Activated gamma-delta T cell (primary cell): ENCODE results near the gene NNMT.
"Not testable (repeated sequence)": the region's sequence is repeated elsewhere in the genome, so short reads cannot be mapped to it uniquely, and the experiment has no call there.

Experiments used
- DNase-seq: peaks from one replicate; lab custom pipeline; 2025; lab: John Stamatoyannopoulos, UW

Gene NNMT

DNA sequence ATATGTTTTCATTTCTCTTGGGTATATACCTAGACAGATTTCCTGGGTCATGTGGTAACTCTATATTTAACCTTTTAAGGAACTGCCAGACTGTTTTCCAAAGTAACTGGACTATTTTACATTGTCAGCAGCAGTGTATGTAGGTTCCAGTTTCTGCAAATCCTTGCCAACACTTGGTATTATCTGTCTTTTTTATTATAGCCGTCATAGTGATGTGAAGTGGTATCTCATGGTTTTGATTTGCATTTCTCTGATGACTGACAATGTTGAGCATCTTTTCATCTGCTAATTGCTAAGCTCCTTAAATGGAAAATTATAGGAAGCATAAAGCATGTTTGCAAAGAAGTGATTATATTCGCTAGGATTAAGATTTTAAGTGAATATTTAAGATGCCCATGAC is 13.9 kb downstream of the NNMT start:
- no peak for DNase-seq

DNA sequence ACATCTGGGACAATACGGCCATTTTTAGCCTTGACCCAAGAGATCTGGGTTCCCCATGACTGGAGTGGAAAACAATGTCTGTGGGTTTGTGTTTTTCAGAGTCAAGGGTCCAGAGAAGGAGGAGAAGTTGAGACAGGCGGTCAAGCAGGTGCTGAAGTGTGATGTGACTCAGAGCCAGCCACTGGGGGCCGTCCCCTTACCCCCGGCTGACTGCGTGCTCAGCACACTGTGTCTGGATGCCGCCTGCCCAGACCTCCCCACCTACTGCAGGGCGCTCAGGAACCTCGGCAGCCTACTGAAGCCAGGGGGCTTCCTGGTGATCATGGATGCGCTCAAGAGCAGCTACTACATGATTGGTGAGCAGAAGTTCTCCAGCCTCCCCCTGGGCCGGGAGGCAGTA is 15.7 kb downstream of the NNMT start:
- no peak for DNase-seq

DNA sequence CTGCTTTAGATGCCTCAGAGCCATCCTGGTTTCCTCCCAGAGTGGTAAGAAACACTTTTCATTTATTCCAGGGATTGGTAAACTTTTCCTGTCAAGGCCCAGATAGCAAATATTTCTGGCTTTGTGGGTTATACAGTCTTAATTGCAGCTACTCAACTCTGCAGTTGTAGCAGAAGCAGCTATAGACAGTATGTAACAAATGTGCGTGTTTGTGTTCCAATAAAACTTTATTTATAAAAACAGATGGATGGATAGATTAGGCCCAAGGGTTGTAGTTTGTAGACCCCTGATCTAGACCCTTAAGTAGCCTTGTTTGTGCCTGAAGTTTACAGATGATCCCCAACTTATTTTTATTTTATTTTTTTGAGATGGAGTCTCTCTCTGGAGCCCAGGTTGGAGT is 17.9 kb downstream of the NNMT start:
- DNase-seq, result no peak

DNA sequence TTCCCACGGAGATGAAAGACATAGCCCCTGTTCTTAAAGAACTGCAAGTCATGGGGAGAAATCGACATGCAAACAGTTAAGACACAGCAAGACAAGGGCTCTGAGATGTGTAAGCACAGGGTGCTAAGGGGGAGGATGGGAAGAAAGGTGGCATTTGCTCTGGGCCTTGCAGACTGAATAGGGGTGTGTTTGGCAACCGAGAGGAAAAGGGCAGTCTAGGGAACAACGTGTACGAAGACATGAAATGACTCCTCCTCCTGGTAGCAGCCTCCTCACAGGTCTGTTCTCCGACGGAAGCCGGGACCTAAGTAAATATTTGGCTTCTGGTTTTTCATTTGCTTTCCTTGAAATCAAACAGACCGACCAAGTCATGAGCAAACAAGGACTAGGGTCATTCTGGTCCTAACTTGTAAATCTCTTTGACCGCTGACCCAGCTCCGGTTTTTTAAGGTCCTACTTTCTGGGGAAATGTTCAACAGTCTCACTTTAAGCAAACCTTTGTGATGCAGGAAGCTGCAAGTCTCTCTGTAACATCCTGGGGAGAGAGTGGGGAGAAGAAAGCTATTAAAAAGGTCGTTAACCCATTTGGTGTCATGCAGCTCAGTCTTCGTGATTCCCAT is 19.7 kb downstream of the NNMT start:
- no peak for DNase-seq

DNA sequence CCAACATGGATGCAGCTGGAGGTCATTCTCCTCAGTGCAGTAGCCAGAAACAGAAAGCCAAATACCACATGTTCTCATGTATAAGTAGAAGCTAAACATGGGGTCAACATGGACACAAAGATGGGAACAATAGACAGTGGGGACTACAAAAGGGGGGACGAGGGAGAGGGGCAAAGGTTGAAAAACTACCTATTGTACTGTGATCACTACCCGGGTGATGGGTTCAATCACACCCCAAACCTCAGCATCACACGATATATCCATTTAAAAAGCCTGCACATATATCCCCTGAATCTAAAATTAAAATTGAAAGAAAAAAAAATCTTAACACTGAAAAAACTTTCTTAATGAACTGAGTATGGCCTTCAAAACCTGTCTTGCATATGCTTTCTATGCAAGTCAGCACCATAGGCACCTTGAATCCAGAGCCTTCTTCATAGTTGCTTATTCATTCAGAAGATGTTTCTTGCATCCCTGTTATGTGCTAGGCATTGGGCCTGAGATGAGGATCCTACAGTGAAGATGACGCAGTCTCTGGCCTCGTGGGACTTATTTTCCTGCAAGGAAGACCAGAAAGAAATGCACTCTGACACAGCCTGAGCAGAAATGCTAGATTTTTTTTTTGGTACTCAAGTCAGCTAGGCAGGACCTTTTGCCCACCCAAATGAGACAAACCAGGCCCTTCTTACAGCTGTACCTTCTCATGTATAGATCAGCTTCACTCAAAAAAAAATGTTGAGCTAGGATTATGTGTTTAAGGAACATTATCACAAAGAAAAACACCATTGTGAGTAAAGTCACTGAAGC is 21.0 kb downstream of the NNMT start:
- DNase-seq, result no peak

DNA sequence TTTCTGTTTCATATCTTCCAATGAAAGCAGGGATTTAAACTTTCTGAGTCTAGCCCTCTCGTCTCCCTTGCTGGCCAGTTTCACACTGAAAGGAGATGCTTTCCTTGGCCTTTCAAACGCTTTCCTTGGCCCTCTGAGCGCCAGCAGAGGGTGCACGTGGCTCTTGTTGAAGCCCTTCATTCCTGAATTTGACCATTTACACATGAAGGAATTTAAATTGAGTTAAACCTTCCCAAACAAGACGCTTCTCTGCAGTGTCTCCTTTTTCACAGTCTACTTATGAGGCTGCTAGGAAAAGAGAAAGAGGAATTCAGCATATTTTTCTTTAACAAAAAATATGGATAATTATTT is 21.6 kb downstream of the NNMT start:
- no peak for DNase-seq

DNA sequence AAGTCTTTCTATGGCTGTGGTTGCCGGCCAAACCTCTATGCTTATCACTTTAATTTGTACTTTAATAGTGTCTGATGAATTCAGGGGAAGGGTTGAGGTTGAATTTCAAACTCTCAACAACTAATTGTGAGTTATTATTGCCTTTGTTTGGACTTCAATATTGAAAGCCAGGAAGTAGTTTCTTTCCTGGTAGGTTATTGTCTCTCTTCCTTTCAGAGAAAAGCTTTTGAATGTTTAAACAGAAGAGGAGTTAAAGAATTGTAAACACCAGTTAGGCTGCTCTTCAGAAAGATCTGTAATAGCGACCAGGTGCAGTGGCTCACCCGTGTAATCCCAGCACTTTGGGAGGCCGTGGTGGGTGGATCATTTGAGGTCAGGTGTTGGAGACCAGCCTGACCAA is 22.2 kb downstream of the NNMT start:
- no peak for DNase-seq

GRCh38 chr11:114319716-114320328 is 23.6 kb downstream of the NNMT start:
- DNase-seq, result no peak

- no peak for DNase-seq
Observed at GRCh38 chr11:114321621-114322257, 25.5 kb downstream of the NNMT start.

DNA sequence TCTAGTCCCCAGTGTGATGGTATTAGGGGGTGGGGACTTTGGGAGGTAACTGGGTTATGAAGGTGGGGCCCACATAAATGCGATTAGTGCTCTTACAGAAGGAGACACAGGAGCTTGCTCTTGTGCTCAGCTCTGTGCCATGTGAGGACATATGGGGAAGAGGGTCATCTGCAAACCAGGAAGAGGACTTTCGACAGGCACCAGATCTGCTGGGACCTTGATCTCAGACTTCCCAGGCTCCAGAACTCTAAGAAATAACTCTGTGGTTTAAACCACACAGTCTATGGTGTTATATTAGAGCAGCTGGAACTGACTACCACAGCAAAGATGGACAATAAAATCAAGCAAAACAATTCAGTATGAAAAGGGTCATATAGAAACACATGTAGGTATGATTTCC is 26.7 kb downstream of the NNMT start:
- no peak for DNase-seq

DNA sequence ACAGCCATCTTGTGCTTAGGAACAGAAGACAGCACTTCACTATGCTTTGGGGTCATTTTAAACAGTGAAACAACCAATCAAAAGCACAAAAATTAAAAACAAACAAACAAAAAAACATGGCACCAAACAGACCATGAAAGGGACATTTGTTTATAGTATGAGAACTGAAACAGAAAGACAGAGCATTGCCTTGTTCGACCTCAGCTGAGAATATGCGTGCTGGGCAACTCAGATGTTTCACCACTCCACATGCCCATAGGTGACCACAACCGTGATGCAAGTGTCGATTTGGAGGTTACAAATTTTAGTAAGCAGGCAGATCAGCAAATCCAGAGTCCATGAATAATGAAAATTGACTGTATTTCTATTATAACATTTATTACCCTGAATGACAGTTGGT is 30.0 kb downstream of the NNMT start:
- no peak for DNase-seq

DNA sequence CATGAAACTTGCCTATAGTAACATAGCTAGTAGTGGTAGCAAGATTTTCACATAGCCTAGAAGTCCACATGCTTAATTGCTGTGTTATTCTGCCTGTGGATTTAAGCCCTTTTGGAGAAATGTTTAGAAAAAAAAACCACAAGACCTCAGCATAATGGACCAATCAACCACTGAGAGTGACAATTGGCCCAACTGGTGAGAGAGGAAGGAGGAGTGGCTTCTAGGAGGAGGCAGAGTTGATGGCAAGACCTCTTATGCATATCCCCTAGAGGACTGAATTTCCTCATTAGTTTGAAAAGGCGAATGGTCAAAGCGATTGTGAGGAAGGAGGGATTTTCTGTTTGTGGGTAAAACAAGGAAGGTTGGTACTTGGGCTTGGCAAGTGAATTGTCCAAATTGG is 30.6 kb downstream of the NNMT start:
- no peak for DNase-seq

DNA sequence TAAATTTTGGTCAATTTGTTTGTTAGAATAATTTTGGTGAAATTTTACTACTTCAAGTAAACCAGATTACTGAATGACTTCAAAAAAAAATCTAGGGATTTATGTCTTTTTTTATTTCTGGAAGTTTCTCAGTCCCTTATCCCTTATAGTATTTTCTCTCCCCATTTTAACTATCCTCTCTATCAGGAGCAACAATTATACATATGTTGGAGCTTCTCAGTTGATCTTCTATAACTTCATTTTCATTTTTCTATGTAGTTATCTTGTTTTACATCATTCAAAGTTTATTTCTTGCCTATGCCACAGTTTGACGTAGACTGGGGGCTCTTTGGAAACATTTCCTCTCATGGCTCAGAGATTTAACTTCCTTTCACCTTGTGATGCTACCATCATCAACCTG is 34.2 kb downstream of the NNMT start:
- no peak for DNase-seq

DNA sequence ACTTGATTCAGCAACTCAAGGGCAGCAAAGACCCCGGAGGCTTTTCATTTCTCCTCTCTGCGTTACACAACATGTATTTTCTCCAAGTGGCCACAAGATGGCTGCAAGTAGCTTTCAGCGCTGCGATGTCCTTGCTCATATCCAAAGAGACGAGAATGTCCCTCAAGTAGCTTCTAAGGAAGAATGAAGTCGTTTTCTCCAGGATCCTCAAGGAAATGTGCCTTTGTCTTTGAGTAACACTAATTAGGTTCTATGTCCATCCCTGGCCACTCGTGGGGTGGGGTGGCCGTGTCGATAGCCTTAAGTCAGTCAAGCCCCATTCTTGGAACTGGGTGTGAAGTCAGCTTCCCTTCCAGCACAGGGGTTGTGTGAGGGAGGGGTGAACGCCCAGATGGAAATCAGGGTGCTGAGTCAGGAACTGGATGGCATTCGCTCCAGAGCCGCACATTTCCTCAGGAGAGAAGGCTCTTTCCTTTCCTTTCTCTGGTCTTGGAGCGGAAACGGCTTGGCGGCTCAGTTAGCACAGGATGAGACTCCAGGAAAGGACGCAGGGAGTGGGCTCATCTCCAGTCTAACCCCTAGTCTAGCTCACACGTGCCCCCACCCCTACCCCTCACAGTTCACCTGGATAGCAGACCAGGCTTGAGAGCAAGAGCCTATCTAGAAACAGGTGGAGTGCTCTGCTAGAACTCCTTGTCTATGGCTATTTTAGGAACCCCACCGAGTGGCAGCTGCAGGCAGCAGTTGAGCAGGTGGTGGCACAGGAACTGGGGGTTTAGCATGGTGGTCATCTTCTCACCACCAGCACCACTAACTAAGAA is 44.3 kb downstream of the NNMT start:
- DNase-seq, result no peak

DNA sequence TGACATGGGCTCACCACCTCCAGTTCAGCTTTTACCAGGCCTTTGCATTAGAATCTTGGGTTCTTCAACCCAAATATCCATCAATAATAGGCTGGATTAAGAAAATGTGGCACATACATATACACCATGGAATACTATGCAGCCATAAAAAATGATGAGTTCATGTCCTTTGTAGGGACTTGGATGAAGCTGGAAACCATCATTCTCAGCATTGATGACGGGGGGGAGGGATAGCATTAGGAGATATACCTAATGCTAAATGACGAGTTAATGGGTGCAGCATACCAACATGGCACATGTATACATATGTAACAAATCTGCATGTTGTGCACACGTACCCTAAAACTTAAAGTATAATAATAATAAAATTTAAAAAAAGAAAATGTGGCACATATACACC is 45.5 kb downstream of the NNMT start:
- not testable (repeated sequence) for DNase-seq

- DNase-seq, result no peak
Observed at GRCh38 chr11:114342476-114342875, 46.3 kb downstream of the NNMT start.

GRCh38 chr11:114343020-114343419 is 46.8 kb downstream of the NNMT start:
- DNase-seq, result no peak

- DNase-seq, result no peak
Observed at GRCh38 chr11:114343493-114343892, 47.3 kb downstream of the NNMT start.

GRCh38 chr11:114344494-114344893 is 48.3 kb downstream of the NNMT start:
- no peak for DNase-seq

GRCh38 chr11:114345575-114346222 is 49.5 kb downstream of the NNMT start:
- no peak for DNase-seq

- no peak for DNase-seq
Observed at GRCh38 chr11:114346709-114347141, 50.5 kb downstream of the NNMT start.
